Measurements from ENCODE around the gene MIOX. TPM values are rescaled to one million over a fixed set of nuclear protein-coding genes. Genes with fewer than 3 reads are reported as not detected.

The MIOX gene
- total and polyA plus RNA-seq, 2 of the 13 experiments (the other 11 are each of a cell fraction or from before 2014, with no cell fraction given): 1.5 to 2.9 TPM

DNA sequence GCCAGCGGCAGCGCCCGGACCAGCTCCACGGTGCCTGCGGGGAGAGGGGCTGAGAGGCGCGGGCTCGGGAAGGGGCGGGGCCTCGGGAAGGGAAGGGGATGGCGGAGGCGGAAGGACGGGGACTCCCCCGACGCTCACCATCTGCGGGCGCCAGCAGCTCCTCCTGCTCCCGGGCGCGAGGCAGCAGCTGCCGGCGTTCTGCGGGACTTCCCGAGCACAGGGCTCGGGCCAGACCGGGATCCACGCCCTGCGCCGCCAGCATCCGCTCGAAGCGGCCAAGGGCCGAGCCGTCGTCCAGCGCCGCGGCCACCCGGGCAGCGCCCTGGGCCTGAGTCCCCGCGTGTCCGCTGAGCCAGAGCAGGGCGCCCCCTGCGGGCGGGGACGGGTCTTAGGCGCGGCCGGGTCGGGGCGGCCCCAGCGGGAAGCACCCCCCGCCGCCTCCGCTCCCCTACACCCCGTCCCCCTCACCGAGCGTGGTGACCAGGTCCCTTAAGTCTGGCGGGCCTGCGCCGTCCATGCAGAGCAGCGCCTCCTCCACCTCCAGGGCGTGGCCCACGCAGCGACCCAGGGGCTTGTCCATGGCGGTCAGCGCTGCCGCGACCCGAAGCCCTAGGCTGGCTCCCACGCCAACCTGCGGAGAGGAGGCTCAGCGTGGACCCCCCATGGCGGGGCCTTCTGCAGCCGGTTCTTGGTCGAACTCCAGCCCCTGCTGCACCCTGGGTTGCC is 39.6 kb downstream of the MIOX start:
- intact Hi-C loops (cut with micrococcal nuclease; ENCODE audit: unreplicated experiment): loop anchor here (5.0 kb wide), 1 partner anchor 36 kb away; the partner anchor contains the start of gene SYCE3
- no peak for TF ChIP-seq TRIM24 (CRISPR knock-in tag; IDR thresholded peaks at IDR 0.05)
- peak; percentile 73; the same call in 1 of the 2 replicates for TF ChIP-seq ARHGAP35 (CRISPR knock-in tag; IDR thresholded peaks at IDR 0.05; ENCODE audit: borderline replicate concordance)
- TF ChIP-seq ZNF777 (CRISPR knock-in tag; IDR thresholded peaks at IDR 0.05): peak; percentile 97
- TF ChIP-seq KLF6 (CRISPR knock-in tag; IDR thresholded peaks at IDR 0.05): 0 out of 2 replicates have a peak, but pooled peaks have one; percentile 40
- peak; percentile 72; the same call in 1 of the 2 replicates for TF ChIP-seq CCDC6 (CRISPR knock-in tag; IDR thresholded peaks at IDR 0.05)
- TF ChIP-seq, protein P1, sequence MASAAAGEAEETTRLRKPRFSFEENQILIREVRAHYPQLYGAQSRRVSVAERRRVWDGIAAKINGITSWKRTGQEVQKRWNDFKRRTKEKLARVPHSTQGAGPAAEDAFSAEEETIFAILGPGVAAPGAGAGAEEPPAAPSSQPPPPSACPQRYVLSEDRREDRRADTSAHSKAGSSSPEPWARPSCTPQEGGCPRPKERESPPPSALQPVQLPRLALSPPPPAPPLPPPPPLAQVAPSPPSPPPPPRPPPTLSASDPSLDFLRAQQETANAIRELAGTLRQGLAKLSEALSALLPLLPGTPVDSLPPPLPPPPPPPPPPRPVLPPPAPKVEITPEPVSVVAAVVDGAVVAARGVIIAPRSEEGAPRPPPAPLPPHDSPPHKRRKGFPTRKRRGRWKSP (CRISPR knock-in tag; IDR thresholded peaks at IDR 0.05): peak; percentile 8; the same call in 1 of the 2 replicates
- TF ChIP-seq, protein P2, sequence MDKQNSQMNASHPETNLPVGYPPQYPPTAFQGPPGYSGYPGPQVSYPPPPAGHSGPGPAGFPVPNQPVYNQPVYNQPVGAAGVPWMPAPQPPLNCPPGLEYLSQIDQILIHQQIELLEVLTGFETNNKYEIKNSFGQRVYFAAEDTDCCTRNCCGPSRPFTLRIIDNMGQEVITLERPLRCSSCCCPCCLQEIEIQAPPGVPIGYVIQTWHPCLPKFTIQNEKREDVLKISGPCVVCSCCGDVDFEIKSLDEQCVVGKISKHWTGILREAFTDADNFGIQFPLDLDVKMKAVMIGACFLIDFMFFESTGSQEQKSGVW (CRISPR knock-in tag; IDR thresholded peaks at IDR 0.05; ENCODE audit: borderline replicate concordance): 0 out of 2 replicates have a peak, but pooled peaks have one; percentile 66
- TF ChIP-seq HDAC2 (CRISPR knock-in tag; IDR thresholded peaks at IDR 0.05): no peak
- TF ChIP-seq, protein P3, sequence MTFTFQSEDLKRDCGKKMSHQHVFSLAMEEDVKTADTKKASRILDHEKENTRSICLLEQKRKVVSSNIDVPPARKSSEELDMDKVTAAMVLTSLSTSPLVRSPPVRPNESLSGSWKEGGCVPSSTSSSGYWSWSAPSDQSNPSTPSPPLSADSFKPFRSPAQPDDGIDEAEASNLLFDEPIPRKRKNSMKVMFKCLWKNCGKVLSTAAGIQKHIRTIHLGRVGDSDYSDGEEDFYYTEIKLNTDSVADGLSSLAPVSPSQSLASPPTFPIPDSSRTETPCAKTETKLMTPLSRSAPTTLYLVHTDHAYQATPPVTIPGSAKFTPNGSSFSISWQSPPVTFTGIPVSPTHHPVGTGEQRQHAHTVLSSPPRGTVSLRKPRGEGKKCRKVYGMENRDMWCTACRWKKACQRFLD (CRISPR knock-in tag; IDR thresholded peaks at IDR 0.05; ENCODE audit: borderline replicate concordance): 0 out of 2 replicates have a peak, but pooled peaks have one; percentile 47
- TF ChIP-seq, protein P4, sequence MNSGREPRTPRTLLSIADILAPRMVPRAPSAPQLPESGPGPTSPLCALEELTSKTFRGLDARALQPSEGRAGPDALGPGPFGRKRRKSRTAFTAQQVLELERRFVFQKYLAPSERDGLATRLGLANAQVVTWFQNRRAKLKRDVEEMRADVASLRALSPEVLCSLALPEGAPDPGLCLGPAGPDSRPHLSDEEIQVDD (CRISPR knock-in tag; IDR thresholded peaks at IDR 0.05; ENCODE audit: borderline replicate concordance): peak; percentile 20; the same call in 1 of the 2 replicates
- no peak for TF ChIP-seq ZNF234 (CRISPR knock-in tag; conservative IDR thresholded peaks at IDR 0.05)
- TF ChIP-seq ZNF121 (CRISPR knock-in tag; IDR thresholded peaks at IDR 0.05): no peak
- TF ChIP-seq HNRNPK (IDR thresholded peaks at IDR 0.05; ENCODE audit: low read depth, low read length, poor library complexity, severe bottlenecking): peak; percentile 76
- no peak for TF ChIP-seq SIN3B (IDR thresholded peaks at IDR 0.05; ENCODE audit: low read length)
- TF ChIP-seq ZNF589 (CRISPR knock-in tag; conservative IDR thresholded peaks at IDR 0.05): peak; percentile 29
- peak; percentile 80; the same call in 1 of the 2 replicates for TF ChIP-seq HOXA7 (CRISPR knock-in tag; IDR thresholded peaks at IDR 0.05)
- TF ChIP-seq, protein P5, sequence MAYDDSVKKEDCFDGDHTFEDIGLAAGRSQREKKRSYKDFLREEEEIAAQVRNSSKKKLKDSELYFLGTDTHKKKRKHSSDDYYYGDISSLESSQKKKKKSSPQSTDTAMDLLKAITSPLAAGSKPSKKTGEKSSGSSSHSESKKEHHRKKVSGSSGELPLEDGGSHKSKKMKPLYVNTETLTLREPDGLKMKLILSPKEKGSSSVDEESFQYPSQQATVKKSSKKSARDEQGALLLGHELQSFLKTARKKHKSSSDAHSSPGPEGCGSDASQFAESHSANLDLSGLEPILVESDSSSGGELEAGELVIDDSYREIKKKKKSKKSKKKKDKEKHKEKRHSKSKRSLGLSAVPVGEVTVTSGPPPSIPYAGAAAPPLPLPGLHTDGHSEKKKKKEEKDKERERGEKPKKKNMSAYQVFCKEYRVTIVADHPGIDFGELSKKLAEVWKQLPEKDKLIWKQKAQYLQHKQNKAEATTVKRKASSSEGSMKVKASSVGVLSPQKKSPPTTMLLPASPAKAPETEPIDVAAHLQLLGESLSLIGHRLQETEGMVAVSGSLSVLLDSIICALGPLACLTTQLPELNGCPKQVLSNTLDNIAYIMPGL (CRISPR knock-in tag; IDR thresholded peaks at IDR 0.05; ENCODE audit: borderline replicate concordance in 1 of 2, low read depth in 1 of 2): peak; percentile 18 to 76; a peak in 2 of 4 replicates

More for the DNA sequence above, 39.6 kb downstream of the MIOX start:
- Histone ChIP-seq H4K20me1 (ENCODE audit: insufficient read depth, low read length) (peaks cover 19% of the 10 kb centered on the region), H3K4me1 (ENCODE audit: insufficient read depth, low read length) (peaks cover 60% of the 10 kb centered on the region), H3K36me3 (replicated peaks in 1 of 2; ENCODE audit: control insufficient read depth in 1 of 2, insufficient read depth in 2 of 2, low read length in 2 of 2) (peaks cover 5 to 21% of the 10 kb centered on the region in 2 experiments; a peak in 4 of 5 replicates), H3K9me3 (ENCODE audit: low read length) (no peaks in the 10 kb centered on the region), H2AFZ (ENCODE audit: low read length) (no peak overlapping the region), H3K27me3 (ENCODE audit: control insufficient read depth in 1 of 2, insufficient read depth in 2 of 2, low read length in 2 of 2) (no peaks in the 10 kb centered on the region), H3K79me2 (ENCODE audit: insufficient read depth, low read length) (peaks cover 20% of the 10 kb centered on the region), H3K27ac (ENCODE audit: extremely low read length, insufficient read depth, low read length) (peak overlapping the region; percentile 94), H3K4me3 (replicated peaks in 1 of 3; ENCODE audit: insufficient read depth in 1 of 3, low read depth in 2 of 3, low read length in 3 of 3) (peak overlapping the region; percentile 70 to 84 (median 83)), H3K9ac (ENCODE audit: insufficient read depth, low read depth, low read length) (peak overlapping the region; percentile 91), H3K4me2 (ENCODE audit: low read depth, low read length) (peak overlapping the region; percentile 100)
- DNase-seq (ENCODE audit: low spot score): peak; percentile 44
- no TSS peak for BruUV-seq (replicated peaks)
- WGBS (ENCODE audit: low lambda C conversion rate): no CpG with 5 or more reads among the region's 77 CpGs
- peak; percentile 13 for ATAC-seq
- POLR2A ChIA-PET: interaction anchor here (0.7 to 4.2 kb wide), 42 partner anchors 9 to 284 kb away, joined by 3 to 97 read pairs (median 5); partner anchors contain the start of genes ADM2, ARSA, CHKB and DENND6B
- in situ Hi-C loops (cut with HindIII; ENCODE audit: extremely low pct_ligation_motif_present, low pct_unique_long_range_greater_than_20kb): no loop called here
- FAIRE-seq: no peak
- CTCF ChIA-PET (ENCODE audit: low intra/inter-chr PET ratio, low total read pairs): no interaction called here
